Measurements from ENCODE around the gene SSH2. TPM values are rescaled to one million over a fixed set of nuclear protein-coding genes. Genes with fewer than 3 reads are reported as not detected.

SSH2 gene
- total and polyA plus RNA-seq, 2 of the 13 experiments (the other 11 are each of a cell fraction or from before 2014, with no cell fraction given), result 6.0 to 6.4 TPM

- TF ChIP-seq ZBTB4 (CRISPR knock-in tag; IDR thresholded peaks at IDR 0.05; ENCODE audit: borderline replicate concordance) (no peak), KLF12 (CRISPR knock-in tag; IDR thresholded peaks at IDR 0.05; ENCODE audit: borderline replicate concordance) (0 out of 2 replicates have a peak, but pooled peaks have one; percentile 34), AGO2 (optimal IDR thresholded peaks at IDR 0.05; ENCODE audit: low read depth, low read length) (no peak), ZFP36L1 (CRISPR knock-in tag; IDR thresholded peaks at IDR 0.05) (no peak), RCOR2 (CRISPR knock-in tag; IDR thresholded peaks at IDR 0.05) (no peak), FOXA3 (CRISPR knock-in tag; IDR thresholded peaks at IDR 0.05) (0 out of 2 replicates have a peak, but pooled peaks have one; percentile 2), SATB2 (CRISPR knock-in tag; IDR thresholded peaks at IDR 0.05) (no peak), NFE2L2 (IDR thresholded peaks at IDR 0.05; ENCODE audit: low read length) (no peak), FOXP4 (CRISPR knock-in tag; IDR thresholded peaks at IDR 0.05) (0 out of 2 replicates have a peak, but pooled peaks have one; percentile 27), KLF9 (CRISPR knock-in tag; IDR thresholded peaks at IDR 0.05; ENCODE audit: low read depth) (no peak), ZNF615 (CRISPR knock-in tag; IDR thresholded peaks at IDR 0.05; ENCODE audit: borderline replicate concordance) (no peak), TCF7 (IDR thresholded peaks at IDR 0.05; ENCODE audit: low read depth) (no peak), ARID5B (CRISPR knock-in tag; IDR thresholded peaks at IDR 0.05) (no peak), ZNF746 (CRISPR knock-in tag; IDR thresholded peaks at IDR 0.05) (no peak), ZNF598 (CRISPR knock-in tag; IDR thresholded peaks at IDR 0.05; ENCODE audit: borderline replicate concordance) (no peak), ZNF761 (CRISPR knock-in tag; conservative IDR thresholded peaks at IDR 0.05) (0 out of 2 replicates have a peak, but pooled peaks have one; percentile 2), FOXA1 (IDR thresholded peaks at IDR 0.05) (no peak), FOXA1 (CRISPR knock-in tag; IDR thresholded peaks at IDR 0.05) (no peak), ZNF232 (CRISPR knock-in tag; IDR thresholded peaks at IDR 0.05; ENCODE audit: borderline replicate concordance) (peak; percentile 72; the same call in 1 of the 2 replicates), ZNF282 (IDR thresholded peaks at IDR 0.05; ENCODE audit: partially characterized antibody) (no peak), NR2C2 (CRISPR knock-in tag; IDR thresholded peaks at IDR 0.05; ENCODE audit: borderline replicate concordance) (0 out of 2 replicates have a peak, but pooled peaks have one; percentile 7), ZNF296 (CRISPR knock-in tag; conservative IDR thresholded peaks at IDR 0.05) (no peak), ISL2 (CRISPR knock-in tag; IDR thresholded peaks at IDR 0.05) (peak; percentile 5; the same call in 1 of the 2 replicates)
Measured at GRCh38 chr17:29590411-29591145, 339.4 kb downstream of the SSH2 start (continued).

Data from HepG2 (cell line).